Tibial nerve (tissue), 4 donors: ENCODE data around the gene CTTNBP2NL. TPM values are rescaled to one million over a fixed set of nuclear protein-coding genes. Genes with fewer than 3 reads are reported as not detected.
A peak's percentile ranks its signal among the peaks of the same experiment; 100 is the strongest.

Experiments used
- DNase-seq, 2 donors: peaks; one replicate each; pipeline ENCODE4 v3.0.0-alpha.2; 2019; ENCODE audit warnings: low spot score in 2 of 2
- H3K27ac ChIP-seq, 4 donors: fragments of 200-600 bp; sonication (generic) in 3 of 4; one replicate each; pipeline ENCODE4 v1.5.1; 2017 to 2019; ENCODE audit warnings: mild to moderate bottlenecking in 1 of 4
- H3K27me3 ChIP-seq, 2 donors: fragments of 200-600 bp; sonication (generic) in 1 of 2; one replicate each; pipeline versions ENCODE4 v1.5.1 to v1.6.0; 2017 to 2019
- H3K36me3 ChIP-seq, 3 donors: fragments of 200-600 bp; sonication (generic); one replicate each; pipeline ENCODE4 v1.5.1; 2018 to 2019
- H3K4me1 ChIP-seq, 4 donors: fragments of 200-600 bp; sonication (generic) in 3 of 4; one replicate each; pipeline ENCODE4 v1.5.1; 2017 to 2019
- H3K4me3 ChIP-seq, 4 donors: fragments of 200-600 bp; sonication (generic) in 3 of 4; one replicate each; pipeline ENCODE4 v1.5.1; 2017 to 2019; ENCODE audit warnings: mild to moderate bottlenecking in 1 of 4, moderate library complexity in 1 of 4
- H3K9me3 ChIP-seq, 4 donors: fragments of 200-600 bp; sonication (generic) in 3 of 4; one replicate each; pipeline ENCODE4 v1.5.1; 2017 to 2019
- CTCF ChIP-seq, 5 experiments: fragments of 200-600 bp in 3 of 5; fragments of 450-650 bp in 2 of 5; sonication (generic) in 3 of 5; IDR thresholded peaks; one replicate each; pipeline ENCODE4 v1.5.1; 2016 to 2019; ENCODE audit warnings: antibody characterized with exemption in 5 of 5, mild to moderate bottlenecking in 3 of 5, moderate library complexity in 2 of 5
- EP300 ChIP-seq, 2 donors: sonication (generic); formaldehyde crosslinking; IDR thresholded peaks; one replicate each; pipeline ENCODE4 v1.6.1; 2017; ENCODE audit warnings: antibody characterized with exemption in 2 of 2, mild to moderate bottlenecking in 1 of 2
- POLR2A ChIP-seq, 2 donors: fragments of 450-650 bp; IDR thresholded peaks; one replicate each; pipeline ENCODE4 v1.6.1; 2017; ENCODE audit warnings: antibody characterized with exemption in 2 of 2, mild to moderate bottlenecking in 2 of 2, moderate library complexity in 2 of 2
- WGBS, 2 donors: methylation state at CpG; one replicate each; pipeline ENCODE4 v1.1.5; 2018; 5-methylcytosine and 5-hydroxymethylcytosine counted together
- total RNA-seq, 4 donors: library from RNA; depleted of rRNA; stranded (reverse); fragments of >200 nt; gene quantifications; one replicate each; pipeline ENCODE4 v1.1.0, GENCODE V29; 2016

The CTTNBP2NL gene
- total RNA-seq, 4 donors from 2014 or later, result 18.8 to 28.0 (median 20.8) TPM

DNA sequence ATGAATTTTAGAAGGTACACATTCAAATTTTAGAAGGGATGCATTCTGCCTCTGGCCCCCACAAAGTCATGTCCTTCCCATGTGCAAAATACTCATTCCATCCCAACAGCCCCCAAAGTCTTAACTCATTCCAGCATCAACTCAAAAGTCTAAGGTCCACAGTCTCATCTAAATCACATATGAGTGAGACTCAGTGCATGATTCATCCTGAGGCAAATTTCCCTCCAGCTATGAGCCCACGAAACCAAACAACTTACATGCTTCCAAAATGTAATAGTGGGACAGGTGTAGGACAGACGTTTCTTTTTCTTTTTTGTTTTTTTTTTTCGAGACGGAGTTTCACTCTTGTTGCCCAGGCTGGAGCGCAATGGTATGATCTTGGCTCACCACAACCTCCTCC, 100.3 kb downstream of the CTTNBP2NL start:
- Histone ChIP-seq H3K27me3 (no peaks in the 10 kb centered on the region), H3K4me1 (no peaks in the 10 kb centered on the region), H3K27ac (no peak overlapping the region), H3K9me3 (no peaks in the 10 kb centered on the region), H3K4me3 (no peak overlapping the region), H3K36me3 (no peaks in the 10 kb centered on the region)
- no peak for DNase-seq
- no peak for TF ChIP-seq CTCF (IDR thresholded peaks at IDR 0.05)
- TF ChIP-seq POLR2A (IDR thresholded peaks at IDR 0.05), result no peak
- TF ChIP-seq EP300 (IDR thresholded peaks at IDR 0.05), result no peak
- 86% methylated on average over 5 of the region's 5 CpGs for WGBS, 2 donors

GRCh38 chr1:112501810-112502641, 106.0 kb downstream of the CTTNBP2NL start:
- no peak for TF ChIP-seq POLR2A (IDR thresholded peaks at IDR 0.05)
- peak; percentile 63 to 78 (median 72) for TF ChIP-seq CTCF (IDR thresholded peaks at IDR 0.05)
- TF ChIP-seq EP300 (IDR thresholded peaks at IDR 0.05), result peak in 1 of 2 donors; percentile 27
- WGBS, 2 donors, result 7 to 16% methylated on average over 14 to 49 of the region's 65 CpGs
- Histone ChIP-seq H3K4me1 (peaks cover 0 to 36% (median 10%) of the 10 kb centered on the region in 4 donors), H3K4me3 (peak overlapping the region; percentile 14 to 59 (median 46)), H3K27ac (peak overlapping the region in 3 of 4 donors; percentile 2 to 78 (median 44)), H3K27me3 (peaks cover 0 to 27% of the 10 kb centered on the region in 2 donors), H3K36me3 (no peaks in the 10 kb centered on the region), H3K9me3 (no peaks in the 10 kb centered on the region)
- DNase-seq, result peak; percentile 45 to 52

DNA sequence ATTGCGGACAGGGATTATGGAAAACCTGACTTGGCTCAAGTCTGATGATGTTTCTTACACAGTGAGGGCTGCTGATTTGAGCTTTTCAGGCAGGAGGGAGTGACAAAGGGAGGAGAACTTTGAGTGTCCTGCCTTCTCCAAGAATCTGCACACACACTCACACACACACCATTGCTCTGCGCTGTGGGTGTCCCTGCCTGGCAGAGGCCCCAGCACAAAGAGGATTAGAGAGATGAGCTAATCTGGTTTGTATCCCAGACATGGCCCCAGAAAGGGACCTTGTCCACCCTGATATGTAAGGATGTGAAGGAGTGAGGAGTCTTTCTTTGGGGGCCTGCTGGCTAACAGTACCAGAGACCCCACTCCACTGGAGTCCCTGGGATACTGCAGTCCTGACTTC, 106.8 kb downstream of the CTTNBP2NL start:
- DNase-seq, result no peak
- WGBS, 2 donors, result 51 to 73% methylated on average over 2 of the region's 2 CpGs
- Histone ChIP-seq H3K27ac (peak overlapping the region in 2 of 4 donors; percentile 73 to 78), H3K36me3 (no peaks in the 10 kb centered on the region), H3K4me3 (no peak overlapping the region), H3K4me1 (peaks cover 0 to 39% (median 13%) of the 10 kb centered on the region in 4 donors), H3K9me3 (no peaks in the 10 kb centered on the region), H3K27me3 (peaks cover 0 to 35% of the 10 kb centered on the region in 2 donors)
- TF ChIP-seq EP300 (IDR thresholded peaks at IDR 0.05), result no peak
- TF ChIP-seq CTCF (IDR thresholded peaks at IDR 0.05), result no peak
- TF ChIP-seq POLR2A (IDR thresholded peaks at IDR 0.05), result no peak

DNA sequence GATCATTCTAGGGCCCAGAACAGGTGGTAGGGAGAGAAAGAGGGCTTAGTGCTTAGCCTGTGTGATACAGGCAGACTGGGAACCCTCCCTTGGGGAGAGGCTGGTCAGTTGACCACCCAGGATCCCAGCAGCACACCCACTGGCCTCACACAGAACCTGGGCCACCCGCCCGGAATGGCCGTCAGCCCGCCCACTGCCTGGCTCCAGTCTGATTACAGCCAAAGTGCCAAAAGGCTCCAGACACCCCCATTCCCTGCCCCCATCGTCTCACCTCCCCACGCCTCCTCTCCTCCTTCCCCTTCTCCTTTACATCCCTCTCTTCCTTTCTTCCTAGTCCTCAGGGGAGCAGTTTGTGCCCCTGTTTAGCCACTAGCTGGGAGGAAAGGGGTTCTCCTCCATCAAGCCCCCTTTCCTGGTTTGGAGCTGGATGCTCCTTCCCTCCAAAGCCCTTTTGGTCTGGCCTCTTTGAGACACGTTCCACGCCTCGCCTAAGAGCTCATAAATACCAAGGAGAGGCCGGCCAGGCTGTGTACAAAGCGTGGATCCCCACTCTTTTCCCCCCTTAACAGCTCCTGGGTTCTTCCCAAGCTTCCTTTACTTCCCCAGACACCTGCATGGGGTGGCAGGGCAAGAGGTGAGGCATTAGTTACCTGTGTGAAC, 108.1 kb downstream of the CTTNBP2NL start:
- WGBS, 2 donors, result 58 to 59% methylated on average over 11 of the region's 11 CpGs
- no peak for DNase-seq
- peak overlapping the region in 2 of 4 donors; percentile 73 to 78 for H3K27ac ChIP-seq
- H3K27me3 ChIP-seq, result peaks cover 0 to 47% of the 10 kb centered on the region in 2 donors
- H3K36me3 ChIP-seq, result no peaks in the 10 kb centered on the region
- H3K4me3 ChIP-seq, result no peak overlapping the region
- H3K4me1 ChIP-seq, result peaks cover 0 to 52% (median 20%) of the 10 kb centered on the region in 4 donors
- H3K9me3 ChIP-seq, result no peaks in the 10 kb centered on the region
- TF ChIP-seq EP300 (IDR thresholded peaks at IDR 0.05), result peak in 1 of 2 donors; percentile 20
- TF ChIP-seq CTCF (IDR thresholded peaks at IDR 0.05), result no peak
- TF ChIP-seq POLR2A (IDR thresholded peaks at IDR 0.05), result no peak
